Astrocyte of the spinal cord (primary cell): ENCODE results near the gene SSX5.
"Not testable (repeated sequence)": the region's sequence is repeated elsewhere in the genome, so short reads cannot be mapped to it uniquely, and the experiment has no call there.

Experiments
- DNase-seq: peaks from one replicate; pipeline ENCODE4 v3.0.0; 2011; ENCODE audit warnings: low read depth, low spot score
- H3K4me3 ChIP-seq: 2 replicates; pipeline ENCODE4 v1.5.1; 2011; ENCODE audit warnings: low read depth, mild to moderate bottlenecking, low read length, moderate library complexity
- CTCF ChIP-seq: IDR thresholded peaks from 2 replicates; pipeline ENCODE4 v1.5.1; 2012; ENCODE audit warnings: low read depth, mild to moderate bottlenecking, low read length, inconsistent platforms
- in situ Hi-C: cut with HindIII; loops from 2 replicates; pipeline ENCODE4 v1.10.0; 2017; ENCODE audit warnings: low sequenced_read_pairs

SSX5 gene

GRCh38 chrX:48156014-48156413 is 40.6 kb downstream of the SSX5 start:
- in situ Hi-C loops = no loop called here
- no peak for TF ChIP-seq CTCF
- no peak for DNase-seq
- H3K4me3 ChIP-seq = no peak overlapping the region

- in situ Hi-C loops = no loop called here
- no peak for DNase-seq
- TF ChIP-seq CTCF = no peak
- no peak overlapping the region for H3K4me3 ChIP-seq
Measured at GRCh38 chrX:48154796-48155195, 41.8 kb downstream of the SSX5 start.

- TF ChIP-seq CTCF = no peak
- no peak overlapping the region for H3K4me3 ChIP-seq
- in situ Hi-C loops = no loop called here
Measured at GRCh38 chrX:48153769-48154168, 42.8 kb downstream of the SSX5 start.

GRCh38 chrX:48142697-48143096 is 53.9 kb downstream of the SSX5 start:
- in situ Hi-C loops, DNase-seq, H3K4me3 ChIP-seq: not testable (repeated sequence)

More at GRCh38 chrX:48153769-48154168, 42.8 kb downstream of the SSX5 start:
- DNase-seq = no peak

GRCh38 chrX:48141810-48142508 is 54.6 kb downstream of the SSX5 start:
- in situ Hi-C loops, H3K4me3 ChIP-seq, DNase-seq: not testable (repeated sequence)

- DNase-seq, H3K4me3 ChIP-seq, in situ Hi-C loops: not testable (repeated sequence)
Measured at GRCh38 chrX:48139076-48139475, 57.5 kb downstream of the SSX5 start.
